Measurements from ENCODE around the gene KSR2. TPM values are rescaled to one million over a fixed set of nuclear protein-coding genes. Genes with fewer than 3 reads are reported as not detected.

The KSR2 gene
- total and polyA plus RNA-seq, 2 of the 4 experiments (the other 2 are of a cell fraction), result not detected

DNA sequence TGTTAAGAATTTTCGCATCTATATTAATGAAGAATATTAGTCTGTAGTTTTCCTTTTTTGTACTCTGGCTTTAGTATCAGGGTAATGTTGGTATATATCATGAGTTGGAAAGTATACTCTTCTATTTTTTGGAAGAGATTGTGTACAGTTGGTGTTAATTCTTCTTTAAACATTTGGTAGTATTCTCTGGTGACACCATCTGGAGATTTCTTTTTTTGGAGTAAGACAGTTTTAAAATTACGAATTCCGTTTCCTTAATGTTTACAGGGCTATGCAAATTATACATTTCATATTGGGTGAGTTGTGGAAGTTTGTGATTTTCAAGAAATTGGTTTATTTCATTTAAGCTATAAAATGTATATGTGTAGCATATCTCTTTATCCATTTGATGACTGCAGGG is 423.6 kb downstream of the KSR2 start:
- no peaks in the 10 kb centered on the region for H3K79me1 ChIP-seq (ENCODE audit: low read depth in 1 of 2, low read length in 2 of 2)
- no peak overlapping the region for H3K9ac ChIP-seq (ENCODE audit: low read depth, low read length)
- H2AFZ ChIP-seq (replicated peaks; ENCODE audit: low read length, poor library complexity), result no peak overlapping the region
- no peak overlapping the region for H4K8ac ChIP-seq (ENCODE audit: low read depth in 2 of 2, low read length in 2 of 2)
- no peak overlapping the region for H2BK120ac ChIP-seq (ENCODE audit: low read depth, low read length)
- POLR2A ChIA-PET (ENCODE audit: unreplicated experiment), result no interaction called here
- BruUV-seq (replicated peaks), result no TSS peak
- no peak overlapping the region for H2BK5ac ChIP-seq (ENCODE audit: low read depth, low read length, poor library complexity, severe bottlenecking)
- no peak overlapping the region for H2BK15ac ChIP-seq (ENCODE audit: low read depth, low read length)
- dilution Hi-C loops (cut with HindIII; ENCODE audit: low sequenced_read_pairs, unreplicated experiment) (no loop called here), in situ Hi-C loops (cut with MboI; ENCODE audit: low sequenced_read_pairs) (no loop called here), intact Hi-C loops (cut with micrococcal nuclease) (no loop called here)
- H4K5ac ChIP-seq (ENCODE audit: low read depth, low read length), result no peak overlapping the region
- TF ChIP-seq MXI1 (IDR thresholded peaks at IDR 0.05; ENCODE audit: borderline replicate concordance, low read depth, low read length) (no peak), BHLHE40 (IDR thresholded peaks at IDR 0.05; ENCODE audit: low read depth, low read length) (no peak), CHD1 (IDR thresholded peaks at IDR 0.05; ENCODE audit: low read depth, low read length) (no peak), CEBPB (IDR thresholded peaks at IDR 0.05; ENCODE audit: low read depth, low read length) (no peak), MAFK (IDR thresholded peaks at IDR 0.05; ENCODE audit: low read depth, low read length) (no peak), RAD21 (IDR thresholded peaks at IDR 0.05; ENCODE audit: low read length) (no peak), MAZ (IDR thresholded peaks at IDR 0.05; ENCODE audit: borderline replicate concordance, low read depth, low read length) (no peak)
- TF ChIP-seq, protein P1, sequence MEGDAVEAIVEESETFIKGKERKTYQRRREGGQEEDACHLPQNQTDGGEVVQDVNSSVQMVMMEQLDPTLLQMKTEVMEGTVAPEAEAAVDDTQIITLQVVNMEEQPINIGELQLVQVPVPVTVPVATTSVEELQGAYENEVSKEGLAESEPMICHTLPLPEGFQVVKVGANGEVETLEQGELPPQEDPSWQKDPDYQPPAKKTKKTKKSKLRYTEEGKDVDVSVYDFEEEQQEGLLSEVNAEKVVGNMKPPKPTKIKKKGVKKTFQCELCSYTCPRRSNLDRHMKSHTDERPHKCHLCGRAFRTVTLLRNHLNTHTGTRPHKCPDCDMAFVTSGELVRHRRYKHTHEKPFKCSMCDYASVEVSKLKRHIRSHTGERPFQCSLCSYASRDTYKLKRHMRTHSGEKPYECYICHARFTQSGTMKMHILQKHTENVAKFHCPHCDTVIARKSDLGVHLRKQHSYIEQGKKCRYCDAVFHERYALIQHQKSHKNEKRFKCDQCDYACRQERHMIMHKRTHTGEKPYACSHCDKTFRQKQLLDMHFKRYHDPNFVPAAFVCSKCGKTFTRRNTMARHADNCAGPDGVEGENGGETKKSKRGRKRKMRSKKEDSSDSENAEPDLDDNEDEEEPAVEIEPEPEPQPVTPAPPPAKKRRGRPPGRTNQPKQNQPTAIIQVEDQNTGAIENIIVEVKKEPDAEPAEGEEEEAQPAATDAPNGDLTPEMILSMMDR (conservative IDR thresholded peaks at IDR 0.05; ENCODE audit: low read depth, low read length), result no peak
- CTCF ChIA-PET, result interaction anchor here (0.6 kb wide), 1 partner anchor 13 kb away, joined by 3 read pairs; no protein-coding TSS in a partner anchor
- peaks cover 16% of the 10 kb centered on the region for H3K9me3 ChIP-seq (ENCODE audit: control insufficient read depth, insufficient read depth, low read length)
- H2AK5ac ChIP-seq (ENCODE audit: low read depth, low read length), result no peak overlapping the region
- H3K9me1 ChIP-seq (ENCODE audit: insufficient read depth, low read length), result no peaks in the 10 kb centered on the region
- H3K27me3 ChIP-seq (ENCODE audit: control insufficient read depth, insufficient read depth, low read length), result no peaks in the 10 kb centered on the region
- H4K20me1 ChIP-seq (ENCODE audit: insufficient read depth, low read length), result no peaks in the 10 kb centered on the region
- no peak overlapping the region for H3K23ac ChIP-seq (ENCODE audit: low read depth, low read length)
- H3K4me2 ChIP-seq (ENCODE audit: low read depth, low read length), result no peak overlapping the region
- H3K56ac ChIP-seq (ENCODE audit: extremely low read depth, insufficient read depth, low read length), result no peak overlapping the region
- H3K14ac ChIP-seq (replicated peaks; ENCODE audit: low read depth, low read length), result no peak overlapping the region
- no peaks in the 10 kb centered on the region for H3K36me3 ChIP-seq (ENCODE audit: control insufficient read depth, insufficient read depth, low read length)
- H3K4me3 ChIP-seq (ENCODE audit: insufficient read depth, low read depth, low read length), result no peak overlapping the region
- no peak overlapping the region for H3K4ac ChIP-seq (ENCODE audit: low read depth, low read length)
- no peak overlapping the region for H2BK20ac ChIP-seq (ENCODE audit: low read depth, low read length)
- no peak for DNase-seq
- no peak overlapping the region for H3K18ac ChIP-seq (ENCODE audit: low read depth, low read length)
- H3K27ac ChIP-seq (ENCODE audit: insufficient read depth, low read length), result no peak overlapping the region
- H4K91ac ChIP-seq (ENCODE audit: insufficient read depth, low read depth, low read length), result no peak overlapping the region
- no peak overlapping the region for H2AK9ac ChIP-seq (replicated peaks; ENCODE audit: low read depth, low read length, poor library complexity)
- WGBS, 2 experiments (ENCODE audit: extremely low coverage in 2 of 2, insufficient read length in 1 of 2), result no CpG with 5 or more reads among the region's 3 CpGs
- H3K4me1 ChIP-seq (ENCODE audit: control insufficient read depth, insufficient read depth, low read length), result no peaks in the 10 kb centered on the region
- no peak for ATAC-seq (ENCODE audit: low read depth)

Measured in IMR-90 (cell line).